ENCODE data around the gene STK24. TPM values are rescaled to one million over a fixed set of nuclear protein-coding genes. Genes with fewer than 3 reads are reported as not detected.

Gene STK24
- polyA plus RNA-seq, 3 donors = 14.2 to 59.8 (median 28.9) TPM

DNA sequence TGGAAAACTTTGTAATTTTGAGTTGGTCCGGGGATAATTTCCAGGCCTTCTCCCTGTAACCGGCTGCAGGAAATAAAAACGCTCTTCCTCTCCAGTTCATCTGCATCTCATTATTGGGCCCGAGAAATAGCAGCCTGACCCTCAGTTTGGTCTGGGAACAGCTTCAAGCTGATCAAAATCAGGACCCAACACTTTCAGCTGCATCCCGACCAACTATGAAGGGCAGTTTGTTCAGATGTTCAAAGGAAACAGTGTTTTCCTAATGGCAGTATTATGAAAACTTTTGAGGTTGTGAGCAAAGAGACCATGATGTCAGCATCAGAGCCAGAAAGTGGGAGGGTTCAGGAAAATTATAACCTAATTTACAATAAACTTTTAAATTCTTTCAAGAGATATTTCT lies 35.7 kb downstream of the STK24 start:
- intact Hi-C loops (cut with micrococcal nuclease) = loop anchor here in 1 of 2 donors (5.0 kb wide), 1 partner anchor 36 kb away; the partner anchor contains the start of gene STK24
- Histone ChIP-seq H3K4me2 (replicated peaks; ENCODE audit: extremely low read depth, low read length, poor library complexity, severe bottlenecking) (no peak overlapping the region), H3K27me3 (ENCODE audit: control insufficient read depth in 2 of 2, insufficient read depth in 2 of 2, low read length in 2 of 2) (no peaks in the 10 kb centered on the region), H3K27ac (ENCODE audit: low read depth in 1 of 2, low read length in 2 of 2) (no peak overlapping the region), H3K9me3 (replicated peaks in 1 of 2; ENCODE audit: control insufficient read depth in 1 of 2, insufficient read depth in 1 of 2, low read length in 2 of 2) (no peaks in the 10 kb centered on the region), H4K20me1 (ENCODE audit: insufficient read depth, low read length) (peaks cover 100% of the 10 kb centered on the region), H3K4me1 (ENCODE audit: control insufficient read depth in 1 of 2, insufficient read depth in 2 of 2, low read length in 2 of 2) (peaks cover 40 to 49% of the 10 kb centered on the region in 2 donors), H3K4me3 (replicated peaks in 1 of 3; ENCODE audit: low read depth in 2 of 3, low read length in 3 of 3) (no peak overlapping the region), H3K36me3 (replicated peaks in 1 of 2; ENCODE audit: control insufficient read depth in 1 of 2, insufficient read depth in 2 of 2, low read length in 2 of 2) (peaks cover 6 to 14% of the 10 kb centered on the region in 2 donors), H3K9ac (ENCODE audit: insufficient read depth, low read length, poor library complexity, severe bottlenecking) (no peak overlapping the region), H3K79me2 (ENCODE audit: insufficient read depth, low read length) (peaks cover 98% of the 10 kb centered on the region), H2AFZ (ENCODE audit: insufficient read depth, low read depth, low read length, poor library complexity, severe bottlenecking) (no peak overlapping the region)
- H3K9me3 Mint-ChIP-seq = no peaks in the 10 kb centered on the region
- H3K4me1 Mint-ChIP-seq = peaks cover 56% of the 10 kb centered on the region
- H3K27ac Mint-ChIP-seq = peak overlapping the region in 3 of 7 donors; percentile 42 to 50 (median 47)
- no CpG with 5 or more reads among the region's 5 CpGs for WGBS (ENCODE audit: insufficient coverage)
- H3K36me3 Mint-ChIP-seq = peaks cover 31 to 32% of the 10 kb centered on the region in 2 donors
- H3K27me3 Mint-ChIP-seq (ENCODE audit: low read depth in 3 of 3) = peaks cover 0 to 1% (median 0%) of the 10 kb centered on the region in 3 donors
- TF ChIP-seq, protein P1, sequence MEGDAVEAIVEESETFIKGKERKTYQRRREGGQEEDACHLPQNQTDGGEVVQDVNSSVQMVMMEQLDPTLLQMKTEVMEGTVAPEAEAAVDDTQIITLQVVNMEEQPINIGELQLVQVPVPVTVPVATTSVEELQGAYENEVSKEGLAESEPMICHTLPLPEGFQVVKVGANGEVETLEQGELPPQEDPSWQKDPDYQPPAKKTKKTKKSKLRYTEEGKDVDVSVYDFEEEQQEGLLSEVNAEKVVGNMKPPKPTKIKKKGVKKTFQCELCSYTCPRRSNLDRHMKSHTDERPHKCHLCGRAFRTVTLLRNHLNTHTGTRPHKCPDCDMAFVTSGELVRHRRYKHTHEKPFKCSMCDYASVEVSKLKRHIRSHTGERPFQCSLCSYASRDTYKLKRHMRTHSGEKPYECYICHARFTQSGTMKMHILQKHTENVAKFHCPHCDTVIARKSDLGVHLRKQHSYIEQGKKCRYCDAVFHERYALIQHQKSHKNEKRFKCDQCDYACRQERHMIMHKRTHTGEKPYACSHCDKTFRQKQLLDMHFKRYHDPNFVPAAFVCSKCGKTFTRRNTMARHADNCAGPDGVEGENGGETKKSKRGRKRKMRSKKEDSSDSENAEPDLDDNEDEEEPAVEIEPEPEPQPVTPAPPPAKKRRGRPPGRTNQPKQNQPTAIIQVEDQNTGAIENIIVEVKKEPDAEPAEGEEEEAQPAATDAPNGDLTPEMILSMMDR (IDR thresholded peaks at IDR 0.05) = no peak
- DNase-seq = no peak
- H3K4me3 Mint-ChIP-seq = no peak overlapping the region

GRCh38 chr13:98540476-98540875 lies 36.4 kb downstream of the STK24 start:
- TF ChIP-seq, protein P1 (IDR thresholded peaks at IDR 0.05) = no peak
- Mint-ChIP-seq H3K36me3 (peaks cover 30 to 35% of the 10 kb centered on the region in 2 donors), H3K4me3 (no peak overlapping the region), H3K9me3 (no peaks in the 10 kb centered on the region), H3K4me1 (peaks cover 51% of the 10 kb centered on the region), H3K27me3 (ENCODE audit: low read depth in 3 of 3) (peaks cover 0 to 1% (median 0%) of the 10 kb centered on the region in 3 donors), H3K27ac (peak overlapping the region in 2 of 7 donors; percentile 26 to 33)
- no CpG with 5 or more reads among the region's 1 CpG for WGBS (ENCODE audit: insufficient coverage)
- Histone ChIP-seq H3K9me3 (replicated peaks in 1 of 2; ENCODE audit: control insufficient read depth in 1 of 2, insufficient read depth in 1 of 2, low read length in 2 of 2) (no peaks in the 10 kb centered on the region), H3K4me1 (ENCODE audit: control insufficient read depth in 1 of 2, insufficient read depth in 2 of 2, low read length in 2 of 2) (peaks cover 37 to 42% of the 10 kb centered on the region in 2 donors), H3K4me2 (replicated peaks; ENCODE audit: extremely low read depth, low read length, poor library complexity, severe bottlenecking) (no peak overlapping the region), H3K27ac (ENCODE audit: low read depth in 1 of 2, low read length in 2 of 2) (no peak overlapping the region), H3K36me3 (replicated peaks in 1 of 2; ENCODE audit: control insufficient read depth in 1 of 2, insufficient read depth in 2 of 2, low read length in 2 of 2) (peaks cover 6 to 14% of the 10 kb centered on the region in 2 donors), H3K79me2 (ENCODE audit: insufficient read depth, low read length) (peaks cover 98% of the 10 kb centered on the region), H3K9ac (ENCODE audit: insufficient read depth, low read length, poor library complexity, severe bottlenecking) (no peak overlapping the region), H3K4me3 (replicated peaks in 1 of 3; ENCODE audit: low read depth in 2 of 3, low read length in 3 of 3) (no peak overlapping the region), H3K27me3 (ENCODE audit: control insufficient read depth in 2 of 2, insufficient read depth in 2 of 2, low read length in 2 of 2) (no peaks in the 10 kb centered on the region), H4K20me1 (ENCODE audit: insufficient read depth, low read length) (peaks cover 100% of the 10 kb centered on the region), H2AFZ (ENCODE audit: insufficient read depth, low read depth, low read length, poor library complexity, severe bottlenecking) (no peak overlapping the region)
- DNase-seq = no peak
- intact Hi-C loops (cut with micrococcal nuclease) = loop anchor here in 1 of 2 donors (5.0 kb wide), 1 partner anchor 37 kb away; the partner anchor contains the start of gene STK24
